RKO (cell line): ENCODE measurements around the gene ATP2C2.

Experiments used
- DNase-seq: peaks from one replicate; pipeline ENCODE4 v3.0.0-alpha.2; 2016; ENCODE audit warnings: low spot score

The ATP2C2 gene

DNA sequence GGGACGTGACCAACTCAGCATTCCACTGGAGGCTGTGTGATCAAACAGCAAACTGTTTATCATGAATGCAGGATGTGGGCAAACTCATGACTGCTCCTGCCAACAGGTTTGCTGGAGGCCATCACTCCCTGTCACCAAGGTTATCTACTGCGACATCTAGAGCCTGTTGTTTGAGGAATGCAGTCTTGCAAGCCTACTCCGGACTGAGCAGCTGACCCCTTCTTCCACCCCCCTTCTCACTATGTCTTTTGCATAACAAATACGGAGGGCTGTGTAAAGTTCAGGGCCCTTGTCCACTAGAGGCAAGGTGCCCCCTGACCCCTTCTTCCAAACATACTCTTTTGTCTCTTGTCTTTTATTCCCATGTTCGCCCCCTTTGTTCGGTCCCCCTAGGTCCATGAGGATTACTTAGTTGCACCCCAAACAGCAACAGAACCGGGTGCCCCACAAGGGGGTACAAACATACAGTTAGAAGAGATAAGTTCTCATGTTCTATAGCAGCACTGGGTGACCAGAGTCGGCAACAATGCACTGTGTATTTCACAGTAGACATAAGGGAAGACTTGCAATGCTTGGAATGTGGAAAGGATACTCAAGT lies 107.4 kb downstream of the ATP2C2 start:
- DNase-seq = no peak

GRCh38 chr16:84476401-84476800 lies 108.1 kb downstream of the ATP2C2 start:
- no peak for DNase-seq

DNA sequence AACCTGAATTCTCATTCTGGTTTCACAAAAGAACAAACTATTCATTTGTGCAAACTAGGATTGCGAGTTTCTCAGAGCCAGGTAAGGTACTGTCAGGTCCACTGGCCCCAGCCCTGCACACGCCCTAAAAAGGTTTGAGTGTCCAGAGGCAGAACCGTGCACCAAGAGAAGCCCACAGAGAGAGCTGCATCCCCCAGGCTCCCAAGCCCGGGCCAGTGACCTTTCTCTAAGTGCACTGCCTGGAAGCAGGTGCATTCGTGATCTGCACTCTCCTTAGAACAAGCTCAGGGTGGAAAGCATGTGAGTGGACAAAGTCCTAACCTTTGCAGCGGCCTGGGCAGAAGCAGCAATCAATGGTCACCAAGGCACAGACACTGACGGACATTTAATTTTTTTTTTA lies 109.3 kb downstream of the ATP2C2 start:
- DNase-seq = no peak

- peak; percentile 89 for DNase-seq
Measured at GRCh38 chr16:84478172-84478947, 110.0 kb downstream of the ATP2C2 start.

DNA sequence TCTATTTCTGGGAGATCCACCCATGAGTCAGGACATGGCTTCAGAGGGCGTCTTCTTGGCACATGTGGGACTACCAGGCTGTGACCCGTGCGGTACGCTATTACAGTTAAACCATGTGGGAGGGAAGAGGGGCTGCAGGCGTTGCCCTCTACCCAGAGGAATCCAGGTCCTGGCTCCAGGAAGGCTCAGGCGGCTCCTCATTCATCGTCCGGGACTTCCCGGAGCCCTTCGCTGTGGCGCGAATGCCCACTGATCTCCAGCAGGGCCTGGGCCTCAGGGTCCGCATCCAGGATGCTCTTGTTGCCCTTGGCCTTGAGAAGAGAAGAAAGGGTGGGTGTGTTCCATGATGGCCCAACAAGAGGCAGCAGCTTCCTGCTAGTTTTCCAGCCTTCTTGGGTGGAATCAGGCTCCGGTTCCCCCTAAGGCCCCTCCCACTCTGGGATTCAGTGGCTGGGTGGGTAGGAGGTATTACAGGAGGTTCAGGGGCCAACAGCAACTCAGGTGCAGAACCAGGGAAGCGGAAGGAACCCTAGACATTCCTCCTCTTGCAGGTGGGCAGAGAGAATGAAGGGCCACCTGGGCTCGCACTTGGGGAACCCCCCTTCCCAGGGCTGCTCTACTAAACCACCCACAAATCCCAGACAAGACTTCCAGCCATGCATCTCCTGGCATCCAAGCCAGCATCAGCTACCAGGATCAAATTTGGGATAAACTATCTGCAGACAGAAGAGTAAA lies 111.5 kb downstream of the ATP2C2 start:
- DNase-seq = no peak

DNA sequence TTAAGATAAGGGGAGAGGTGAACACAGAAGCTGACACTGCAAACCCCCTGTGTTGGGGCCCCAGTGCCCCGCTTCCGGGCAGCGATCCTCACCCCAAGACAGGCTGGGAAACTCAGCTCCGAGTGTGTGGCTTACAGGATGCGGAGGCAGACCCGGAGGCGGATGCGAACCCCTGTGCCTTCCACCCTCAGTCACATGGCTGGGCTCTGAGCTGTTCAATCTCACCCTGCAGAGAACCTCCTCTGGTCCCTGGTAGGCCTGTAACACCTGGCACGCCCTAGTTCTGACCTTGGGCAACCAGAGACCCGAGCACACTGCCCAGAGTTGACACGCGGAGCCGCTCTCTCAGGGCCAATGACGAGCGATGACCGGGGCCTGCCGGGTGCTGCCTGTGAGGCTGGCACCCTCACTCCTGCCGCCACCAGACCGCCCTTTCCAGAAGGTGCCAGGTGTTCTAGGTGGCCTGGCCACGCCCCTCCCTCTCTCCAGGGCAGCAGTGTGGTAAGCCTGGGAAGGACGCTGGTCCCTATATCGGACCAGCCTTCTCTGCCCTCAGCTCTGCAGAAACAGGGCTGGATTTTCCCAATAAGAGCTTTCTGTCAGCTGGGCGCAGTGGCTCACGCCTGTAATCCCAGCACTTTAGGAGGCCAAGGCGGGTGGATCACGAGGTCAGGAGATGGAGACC lies 112.9 kb downstream of the ATP2C2 start:
- DNase-seq = no peak

DNA sequence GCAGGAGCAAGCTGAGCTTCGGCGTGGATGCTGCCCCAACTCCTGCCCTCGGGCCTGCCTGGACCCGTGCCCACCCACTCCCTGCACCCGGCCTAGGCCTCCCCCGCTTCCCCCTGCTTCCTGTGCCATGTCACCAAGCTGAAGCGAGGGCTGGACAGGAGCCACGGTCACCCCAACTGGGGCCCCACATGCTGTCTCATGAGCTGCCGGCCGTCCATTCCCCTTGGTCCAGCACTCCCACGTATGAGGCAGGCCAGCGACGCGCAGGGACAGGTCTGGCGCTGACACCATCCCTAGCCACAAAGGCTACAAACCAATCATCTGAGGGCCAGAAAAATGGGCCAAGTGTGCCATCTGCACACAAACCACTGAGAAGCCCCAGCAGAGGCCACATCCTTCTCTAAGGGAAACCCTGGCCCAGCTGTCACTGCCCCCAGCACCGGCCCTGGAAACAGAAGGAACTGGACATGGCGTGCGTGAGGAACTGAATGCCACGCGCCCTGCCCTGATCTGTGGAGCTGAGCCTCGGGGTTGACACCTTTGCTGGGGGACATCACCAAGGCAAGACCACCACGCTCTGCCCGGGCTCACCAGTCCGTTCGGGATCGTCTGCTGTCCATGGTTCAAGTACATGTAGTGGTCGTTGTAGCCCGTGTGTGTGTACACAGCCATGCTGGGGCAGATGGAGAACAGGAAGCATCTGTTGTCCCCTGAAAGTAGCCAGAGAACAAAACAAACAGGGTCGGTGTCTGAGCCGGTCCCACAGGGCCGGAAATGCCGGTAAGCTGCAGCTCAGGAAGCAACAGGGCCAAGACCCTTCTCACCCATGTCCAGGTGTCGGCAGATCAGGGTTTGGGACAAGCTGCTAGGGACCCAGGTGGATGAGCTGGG lies 113.9 kb downstream of the ATP2C2 start:
- no peak for DNase-seq

GRCh38 chr16:84482951-84483881 lies 114.9 kb downstream of the ATP2C2 start:
- DNase-seq = no peak

DNA sequence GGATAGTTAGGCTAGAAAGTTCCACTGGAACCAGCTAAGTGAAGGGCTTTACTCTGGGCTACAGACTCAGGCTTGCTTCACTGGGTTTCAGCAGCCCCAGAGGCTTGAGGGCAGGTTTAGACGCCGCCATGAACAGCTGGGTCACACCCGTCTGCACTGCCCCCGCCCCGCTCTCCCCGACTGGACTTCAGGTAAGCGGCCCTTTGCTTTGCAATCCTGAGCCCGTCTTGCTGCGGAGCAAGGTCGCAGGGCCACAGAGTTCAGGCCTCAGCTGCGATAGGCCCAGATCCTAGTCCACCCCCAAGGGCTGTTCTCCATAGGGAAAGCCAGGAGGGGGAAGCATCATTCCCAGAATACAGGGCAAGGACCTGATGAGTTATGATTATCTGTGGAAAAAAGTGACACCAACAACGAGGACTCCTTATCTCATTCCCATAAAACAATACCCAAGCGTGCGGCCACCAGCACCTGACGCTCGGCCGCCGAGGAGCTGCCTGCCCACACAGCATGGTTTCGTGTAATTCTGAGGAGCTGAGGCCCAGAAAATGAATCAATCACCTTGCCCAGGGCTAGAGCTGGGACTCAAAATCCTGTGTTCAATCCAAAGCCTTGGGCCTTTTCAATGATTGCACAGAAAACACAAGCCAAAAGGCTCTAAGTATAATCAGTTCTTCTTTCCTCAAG lies 115.7 kb downstream of the ATP2C2 start:
- DNase-seq = no peak

DNA sequence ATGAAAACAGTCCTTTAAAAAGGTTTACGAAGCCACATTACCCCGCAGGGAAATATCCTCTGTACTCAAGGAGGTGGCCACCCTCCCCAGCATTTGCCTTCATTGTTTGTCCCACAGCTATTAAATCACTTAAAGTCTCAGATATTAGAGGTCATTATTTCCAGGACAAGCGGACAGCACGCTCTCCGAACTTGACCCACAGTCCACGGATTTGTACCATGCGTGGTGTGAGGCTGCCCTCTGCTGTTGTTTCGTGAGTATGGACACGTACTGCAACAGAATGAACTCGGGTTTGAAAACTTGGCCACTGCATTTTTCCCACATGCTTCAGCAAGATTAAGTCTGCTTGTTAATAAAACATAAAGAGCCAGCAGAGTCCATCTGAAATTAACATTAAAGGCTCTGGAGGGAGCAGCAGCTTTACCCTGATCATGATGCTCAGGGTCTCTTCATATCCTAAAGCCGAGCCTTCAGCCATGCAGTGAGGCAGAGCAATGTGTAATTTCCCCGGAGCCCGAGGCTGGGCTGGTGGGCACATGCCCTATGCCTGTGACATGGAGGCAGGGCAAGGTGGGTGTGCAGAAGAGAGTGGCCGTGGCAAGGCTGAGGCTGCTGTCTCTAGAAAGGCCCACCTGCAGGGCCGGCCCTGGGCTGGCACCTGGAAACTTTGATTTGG lies 116.4 kb downstream of the ATP2C2 start:
- DNase-seq = peak; percentile 36

- DNase-seq = no peak
Measured at GRCh38 chr16:84485255-84486010, 117.1 kb downstream of the ATP2C2 start.

GRCh38 chr16:84486126-84486525 lies 117.8 kb downstream of the ATP2C2 start:
- DNase-seq = no peak

DNA sequence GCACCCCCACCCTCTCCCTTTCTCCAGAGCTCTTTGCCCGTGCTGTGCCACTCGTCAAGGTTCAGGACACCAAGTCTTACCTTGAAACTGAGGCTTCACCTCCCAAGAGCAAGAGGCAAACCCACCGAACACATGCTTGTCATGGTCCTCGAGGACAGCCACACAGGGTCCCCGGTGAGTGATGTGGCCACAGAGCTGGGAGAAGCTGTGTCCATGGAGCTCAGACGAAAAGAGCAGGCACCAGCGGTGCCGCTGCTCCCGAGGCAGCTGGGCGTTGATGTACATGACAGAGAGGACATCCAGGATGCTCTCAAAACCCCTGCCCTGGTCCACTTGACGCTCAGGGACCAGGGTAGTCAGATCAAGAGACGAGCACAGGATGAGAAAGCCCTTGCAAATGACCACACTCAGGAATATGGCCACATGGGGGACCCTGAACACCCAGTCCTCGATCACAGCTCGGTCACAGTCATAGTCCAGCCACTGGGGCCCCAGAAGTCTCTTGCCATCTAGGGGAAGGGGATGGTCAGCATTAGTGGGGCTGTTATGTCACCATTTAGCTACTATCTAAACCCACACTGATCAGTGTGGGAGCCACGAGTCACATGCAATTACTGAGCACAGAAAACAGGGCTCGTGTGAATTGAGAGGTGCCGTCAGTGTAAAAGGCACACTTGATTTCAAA lies 118.4 kb downstream of the ATP2C2 start:
- DNase-seq = no peak

GRCh38 chr16:84487358-84487757 lies 119.0 kb downstream of the ATP2C2 start:
- DNase-seq = no peak

- no peak for DNase-seq
Measured at GRCh38 chr16:84489131-84489530, 120.8 kb downstream of the ATP2C2 start.

DNA sequence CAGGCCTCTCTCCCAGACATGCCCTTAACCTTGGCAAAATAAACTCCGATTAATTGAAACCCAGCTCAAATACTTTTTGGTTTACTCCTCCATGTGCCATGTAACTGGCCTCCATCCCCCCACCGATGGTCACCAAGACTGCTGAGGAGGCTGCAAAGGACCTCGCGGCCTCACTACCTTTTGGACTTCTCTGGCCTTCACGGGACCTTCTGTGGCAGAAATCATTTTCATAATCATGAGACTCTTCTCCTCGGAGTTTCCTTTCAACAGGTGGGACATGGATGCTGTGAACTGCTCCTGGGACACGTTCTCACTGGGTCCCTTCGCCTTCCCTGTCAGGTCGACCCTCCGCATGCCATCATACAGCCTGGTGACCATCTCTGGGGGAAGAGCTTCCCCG lies 127.2 kb downstream of the ATP2C2 start:
- DNase-seq = no peak

GRCh38 chr16:84496991-84497390 lies 128.7 kb downstream of the ATP2C2 start:
- DNase-seq = no peak
